ENCODE data around the gene SPTBN2. TPM values are rescaled to one million over a fixed set of nuclear protein-coding genes. Genes with fewer than 3 reads are reported as not detected.

SPTBN2 gene
- total RNA-seq, 2 experiments from 2014 or later = 1.4 to 1.7 TPM

DNA sequence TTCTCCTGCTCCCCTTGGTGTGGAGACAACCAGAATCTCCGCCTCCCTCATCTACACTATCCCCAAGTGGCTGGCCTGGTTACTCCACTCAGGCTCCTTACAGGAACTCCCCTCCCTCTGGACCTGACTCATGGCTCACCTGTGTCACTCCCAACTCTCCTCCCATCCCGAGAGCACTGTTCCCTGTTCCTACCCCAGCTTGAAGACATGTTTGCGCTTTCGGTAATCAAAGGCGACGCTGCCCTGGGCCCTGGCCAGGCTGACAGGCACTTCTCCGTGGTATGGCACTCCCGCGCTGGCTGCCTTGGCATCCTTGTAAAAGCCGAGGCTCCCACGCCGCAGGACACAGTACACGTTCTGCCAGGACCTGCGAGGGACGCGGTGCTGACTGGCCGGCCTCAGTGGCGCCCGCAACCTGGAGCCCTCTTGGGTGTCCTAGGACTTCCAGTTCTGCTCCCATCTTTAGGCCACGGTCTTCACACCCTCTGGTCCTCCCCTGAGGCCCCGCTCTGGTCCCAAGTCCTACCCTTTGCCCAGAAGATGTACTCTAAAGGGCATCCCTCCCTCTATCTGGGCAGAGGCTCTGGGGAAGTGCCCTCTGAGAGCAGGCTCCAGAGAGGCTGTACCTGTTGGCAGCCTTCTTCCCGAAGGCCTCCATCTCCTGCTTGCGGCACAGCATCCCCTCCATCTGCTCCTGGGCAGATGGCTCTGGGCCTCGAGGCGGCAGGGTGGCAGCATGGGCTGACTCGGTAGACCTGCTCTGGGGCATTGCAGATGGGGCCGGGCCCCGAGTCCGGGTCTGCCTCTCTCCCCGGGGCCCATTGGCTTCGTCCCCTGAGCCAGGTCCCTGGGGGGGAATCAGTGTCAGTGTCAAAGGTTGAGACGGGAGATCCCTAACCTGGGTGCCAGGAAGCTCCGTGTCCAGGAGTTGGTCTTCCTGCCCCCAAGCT lies 41.9 kb downstream of the SPTBN2 start:
- no peaks in the 10 kb centered on the region for H3K36me3 Mint-ChIP-seq
- H3K9me3 Mint-ChIP-seq = no peaks in the 10 kb centered on the region
- no peak overlapping the region for H3K4me3 Mint-ChIP-seq
- no peak for DNase-seq
- H3K4me1 Mint-ChIP-seq = no peaks in the 10 kb centered on the region
- no peak overlapping the region for H3K27ac Mint-ChIP-seq
- H3K27me3 Mint-ChIP-seq = no peaks in the 10 kb centered on the region

DNA sequence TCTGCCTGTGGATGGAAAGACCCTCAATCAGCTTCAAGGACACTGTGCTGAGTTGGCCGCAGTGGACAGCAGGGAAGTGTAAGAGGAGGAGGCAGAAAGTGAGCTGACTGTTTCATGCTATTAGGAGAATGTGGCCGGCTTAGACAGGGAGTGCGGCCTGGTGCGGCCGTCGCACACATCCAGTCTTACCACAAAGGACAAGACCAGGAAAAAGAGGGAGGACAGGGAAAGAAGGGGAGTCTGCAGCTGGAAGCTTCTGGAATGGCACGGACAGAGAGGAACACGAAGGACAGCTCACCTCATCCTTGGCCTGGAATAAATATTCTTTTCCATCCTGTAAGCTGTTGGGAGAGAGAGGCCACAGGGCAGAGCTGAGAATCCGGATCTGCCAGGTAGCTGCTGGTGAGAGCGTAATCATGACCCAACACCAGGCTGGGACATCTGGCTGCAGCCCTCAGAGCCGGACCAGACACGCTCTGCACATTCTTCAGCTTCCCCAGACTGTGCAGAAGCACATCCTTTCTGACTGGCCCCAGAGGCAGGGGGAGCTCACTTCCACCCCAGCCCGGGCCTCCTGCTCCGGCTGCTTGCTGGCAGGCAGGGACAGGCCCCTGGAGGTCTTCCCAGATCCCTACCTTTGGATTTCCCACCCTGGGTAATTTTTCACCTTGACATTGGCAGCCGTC lies 42.8 kb downstream of the SPTBN2 start:
- no peaks in the 10 kb centered on the region for H3K27me3 Mint-ChIP-seq
- no peak for DNase-seq
- H3K36me3 Mint-ChIP-seq = no peaks in the 10 kb centered on the region
- H3K9me3 Mint-ChIP-seq = no peaks in the 10 kb centered on the region
- H3K4me3 Mint-ChIP-seq = no peak overlapping the region
- no peaks in the 10 kb centered on the region for H3K4me1 Mint-ChIP-seq
- no peak overlapping the region for H3K27ac Mint-ChIP-seq

DNA sequence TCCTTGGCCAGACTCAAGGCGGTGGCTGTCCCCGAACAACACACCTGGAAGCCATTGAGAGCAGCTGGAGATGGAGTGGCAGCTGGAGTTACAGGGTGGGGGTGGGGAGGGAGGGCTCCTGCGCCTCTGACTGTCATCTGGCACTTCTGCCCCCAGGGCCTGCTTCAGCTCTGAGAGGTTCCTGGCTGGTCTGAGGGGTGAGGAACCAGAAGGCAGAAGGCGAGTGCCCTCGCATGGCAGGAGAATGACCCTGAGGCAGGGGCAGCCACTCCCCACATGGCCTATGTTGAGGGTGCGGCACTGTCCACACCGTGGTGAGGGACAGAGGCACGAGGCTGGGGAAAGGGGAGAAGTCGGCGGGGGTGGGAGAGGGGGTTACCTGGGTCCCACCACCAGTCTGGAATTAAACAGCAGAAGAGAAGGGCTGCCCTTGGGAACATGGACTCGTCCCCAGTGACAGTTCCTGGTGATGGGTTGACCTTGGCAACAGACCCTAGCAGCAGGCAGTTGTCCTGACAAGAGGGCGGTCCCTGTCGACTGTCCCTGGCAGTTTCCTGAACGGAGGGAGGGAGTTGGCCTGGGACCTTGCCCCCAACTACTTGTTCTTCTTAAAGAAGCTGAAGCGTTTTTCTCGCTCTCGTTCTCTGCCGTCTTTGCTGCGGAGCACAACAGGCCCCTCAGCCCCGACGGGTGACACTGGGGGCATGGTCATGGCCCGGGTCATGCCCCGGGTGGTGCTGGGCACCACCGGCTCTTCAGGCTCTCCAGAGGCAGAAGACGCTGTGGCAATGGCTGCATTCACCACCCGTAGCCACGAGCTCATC lies 43.5 kb downstream of the SPTBN2 start:
- Mint-ChIP-seq H3K4me3 (no peak overlapping the region), H3K27me3 (no peaks in the 10 kb centered on the region), H3K4me1 (no peaks in the 10 kb centered on the region), H3K36me3 (no peaks in the 10 kb centered on the region), H3K27ac (no peak overlapping the region), H3K9me3 (no peaks in the 10 kb centered on the region)
- no peak for DNase-seq

DNA sequence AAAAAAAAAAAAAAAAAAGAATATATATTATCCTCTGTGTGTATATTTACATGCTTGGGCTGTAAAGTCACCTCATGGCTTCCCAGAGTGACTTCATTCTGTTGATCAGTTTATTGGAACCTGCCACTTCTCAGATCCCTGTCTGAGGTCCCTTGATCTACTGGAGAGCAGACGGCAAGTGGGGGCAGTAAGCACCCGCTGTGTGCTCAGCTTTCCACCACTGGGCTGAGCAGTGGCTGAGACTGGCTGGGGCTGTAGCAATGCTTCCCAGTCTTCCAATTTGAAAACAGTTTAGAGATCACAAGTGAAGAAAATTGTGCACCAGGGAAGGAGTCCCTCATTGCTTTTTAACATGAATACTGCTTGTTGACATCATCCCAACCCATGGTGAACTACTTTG lies 44.4 kb downstream of the SPTBN2 start:
- no peaks in the 10 kb centered on the region for H3K4me1 Mint-ChIP-seq
- no peak for DNase-seq
- no peaks in the 10 kb centered on the region for H3K27me3 Mint-ChIP-seq
- no peak overlapping the region for H3K4me3 Mint-ChIP-seq
- no peaks in the 10 kb centered on the region for H3K9me3 Mint-ChIP-seq
- no peak overlapping the region for H3K27ac Mint-ChIP-seq
- H3K36me3 Mint-ChIP-seq = no peaks in the 10 kb centered on the region

DNA sequence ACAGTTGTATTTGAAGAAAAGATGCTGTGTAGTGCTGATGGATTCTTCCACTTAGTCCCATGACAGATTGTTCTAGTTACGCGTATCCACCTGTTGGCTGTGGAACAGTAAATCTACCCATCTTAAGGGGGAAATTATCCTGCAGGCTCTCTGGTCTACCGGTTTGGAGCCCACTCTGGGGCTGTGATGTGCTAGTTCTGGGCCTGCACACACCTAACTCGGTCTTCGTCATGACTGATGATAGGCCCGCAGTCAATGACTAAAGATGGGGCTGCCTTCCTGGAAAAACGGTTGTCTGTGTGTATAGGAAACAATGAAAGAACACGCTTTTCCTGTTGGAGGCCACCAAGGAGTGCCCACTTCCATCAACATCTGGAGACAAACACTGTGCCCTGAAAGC lies 45.1 kb downstream of the SPTBN2 start:
- no peaks in the 10 kb centered on the region for H3K4me1 Mint-ChIP-seq
- no peak overlapping the region for H3K4me3 Mint-ChIP-seq
- DNase-seq = no peak
- no peaks in the 10 kb centered on the region for H3K36me3 Mint-ChIP-seq
- H3K9me3 Mint-ChIP-seq = no peaks in the 10 kb centered on the region
- H3K27me3 Mint-ChIP-seq = no peaks in the 10 kb centered on the region
- H3K27ac Mint-ChIP-seq = no peak overlapping the region

DNA sequence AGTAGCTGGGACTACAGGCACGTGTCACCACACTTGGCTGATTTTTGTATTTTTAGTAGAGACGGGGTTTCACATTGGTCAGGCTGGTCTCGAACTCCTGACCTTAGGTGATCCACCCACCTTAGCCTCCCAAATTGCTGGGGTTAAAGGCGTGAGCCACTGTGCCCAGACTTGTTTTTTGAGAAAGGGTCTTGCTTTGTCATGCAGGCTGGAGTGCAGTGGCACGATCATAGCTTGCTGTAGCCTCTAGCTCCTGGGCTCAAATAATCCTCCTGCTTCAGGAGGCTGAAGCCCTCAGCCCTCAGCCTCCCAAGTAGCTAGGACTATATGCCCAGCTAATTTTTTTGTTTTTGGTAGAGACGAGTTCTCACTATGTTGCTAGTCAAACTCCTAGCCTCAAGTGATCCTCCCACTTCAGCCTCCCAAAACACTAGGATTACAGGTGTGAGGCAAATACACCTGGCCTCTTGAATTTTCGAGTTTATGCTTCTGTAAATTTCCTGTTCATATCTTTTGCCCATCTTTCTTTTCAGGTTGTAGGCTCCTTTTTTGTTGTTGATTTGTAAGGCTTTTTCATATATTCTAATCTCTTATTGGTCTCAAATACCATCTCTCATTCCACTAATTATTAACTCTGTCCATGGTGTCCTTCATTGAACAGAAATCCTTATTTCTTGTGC lies 47.9 kb downstream of the SPTBN2 start:
- Mint-ChIP-seq H3K36me3 (peaks cover 12% of the 10 kb centered on the region), H3K9me3 (no peaks in the 10 kb centered on the region), H3K4me1 (peaks cover 15% of the 10 kb centered on the region), H3K27ac (no peak overlapping the region), H3K27me3 (no peaks in the 10 kb centered on the region), H3K4me3 (no peak overlapping the region)
- DNase-seq = no peak

DNA sequence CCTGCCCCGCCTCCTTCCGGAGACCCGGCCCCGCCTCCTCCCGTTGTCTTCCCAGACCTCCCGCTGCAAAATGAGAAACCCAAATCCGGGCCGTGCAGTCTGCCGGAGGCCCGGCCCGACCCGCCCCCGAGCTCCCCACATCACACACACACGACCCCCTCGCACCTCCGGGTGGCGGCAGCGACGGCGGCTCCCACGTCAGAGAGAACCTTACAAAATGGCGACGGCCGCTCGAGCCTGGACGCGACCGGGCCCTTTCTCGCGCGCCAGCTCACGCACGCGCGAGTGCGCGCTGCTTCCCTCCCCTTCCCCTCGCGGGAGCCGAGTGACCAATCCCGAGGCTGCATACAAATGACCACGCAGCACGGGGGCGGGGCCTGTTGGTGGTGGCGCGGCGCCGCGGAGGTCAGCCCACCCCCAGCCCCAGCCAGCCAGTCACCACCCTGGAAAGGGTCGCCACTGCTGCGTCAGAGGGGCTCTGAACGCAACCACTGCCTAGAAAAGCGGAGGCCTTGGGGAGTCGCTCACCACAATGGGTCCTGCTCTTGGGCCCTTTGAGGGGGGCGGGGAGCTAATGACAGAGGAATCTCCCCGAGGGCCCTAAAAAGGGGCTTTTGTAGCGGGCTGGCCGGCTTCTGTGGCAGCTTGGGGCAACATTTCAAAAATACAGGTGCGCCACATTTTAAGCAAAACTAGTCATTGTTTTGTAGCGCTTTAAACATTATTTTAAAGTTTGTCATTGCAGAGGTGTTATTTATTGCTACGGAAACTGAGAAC lies 51.2 kb downstream of the SPTBN2 start, which contains the start of gene RBM4B:
Gene RBM4B (minus strand): TSS at position 289 of the 777 bp plus-strand sequence. CDS start 808 bp downstream, outside the sequence.
- Mint-ChIP-seq H3K36me3 (peaks cover 18% of the 10 kb centered on the region), H3K27me3 (no peaks in the 10 kb centered on the region), H3K9me3 (no peaks in the 10 kb centered on the region), H3K4me3 (peak within 1 kb of the TSS; percentile 93), H3K27ac (peak within 1 kb of the TSS; percentile 97), H3K4me1 (peaks cover 35% of the 10 kb centered on the region)
- DNase-seq = peak; percentile 96

DNA sequence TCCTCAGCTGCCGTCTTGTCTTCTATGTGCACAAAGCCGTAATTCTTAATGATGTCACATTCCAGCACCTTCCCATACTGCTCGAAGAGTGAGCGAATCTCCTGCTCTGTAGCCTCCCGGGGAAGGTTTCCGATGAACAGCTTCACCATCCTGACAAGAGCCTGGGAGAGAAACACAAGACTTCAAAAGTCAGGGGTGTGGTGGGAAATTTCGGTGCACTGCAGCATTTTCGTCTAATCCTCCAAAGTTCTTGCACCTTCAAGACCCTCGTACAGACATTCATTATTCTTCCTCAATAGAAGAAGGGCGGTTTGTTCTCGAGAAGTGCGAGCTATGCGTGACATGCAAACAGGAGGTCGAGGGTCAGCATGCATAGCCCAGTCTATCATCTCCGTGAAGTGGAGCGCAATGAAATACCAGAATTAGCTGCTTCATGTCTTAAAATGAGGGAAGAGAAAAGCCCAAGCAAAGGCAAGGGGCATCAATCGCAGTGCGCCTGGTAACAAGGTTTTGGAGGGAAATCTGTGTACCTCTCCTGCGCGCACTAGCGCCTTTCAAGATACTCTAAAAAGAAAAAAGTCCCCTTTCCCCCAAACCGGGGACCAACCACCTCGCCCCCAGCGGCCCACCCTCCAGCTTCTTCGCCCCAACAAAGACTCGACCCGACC lies 52.0 kb downstream of the SPTBN2 start:
- H3K9me3 Mint-ChIP-seq = no peaks in the 10 kb centered on the region
- H3K4me1 Mint-ChIP-seq = peaks cover 36% of the 10 kb centered on the region
- DNase-seq = no peak
- H3K27me3 Mint-ChIP-seq = no peaks in the 10 kb centered on the region
- H3K27ac Mint-ChIP-seq = peak overlapping the region; percentile 97
- H3K4me3 Mint-ChIP-seq = peak overlapping the region; percentile 93
- H3K36me3 Mint-ChIP-seq = peaks cover 18% of the 10 kb centered on the region

DNA sequence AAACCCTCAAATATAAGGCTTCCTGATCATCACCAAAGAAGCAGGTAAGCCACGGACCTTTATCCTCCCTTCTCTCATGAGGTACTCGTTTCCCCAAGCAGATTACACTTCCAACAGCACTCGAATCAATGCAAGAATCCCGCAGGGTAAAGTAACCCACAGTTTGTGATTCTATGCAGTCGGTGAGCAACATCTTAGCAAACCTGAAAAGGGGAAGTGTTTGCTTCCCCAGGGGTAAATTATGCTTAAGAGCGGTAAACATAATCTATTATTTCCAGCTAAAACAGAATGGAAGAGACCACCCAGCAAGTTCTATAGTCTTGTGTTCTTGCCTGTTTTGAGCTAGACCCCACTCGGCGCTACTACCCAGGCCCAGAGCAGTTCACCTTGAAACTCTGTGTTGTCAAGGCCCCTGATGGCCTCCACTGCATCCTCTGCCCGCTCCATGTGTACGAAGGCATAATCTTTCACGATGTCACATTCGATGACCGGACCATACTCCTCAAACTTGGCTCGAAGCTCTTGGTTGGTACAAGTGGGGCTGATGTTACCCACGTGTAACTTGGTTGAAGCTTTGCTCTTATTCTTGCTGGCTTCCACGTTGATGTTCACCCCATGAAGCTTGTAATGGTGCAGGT lies 52.6 kb downstream of the SPTBN2 start:
- Mint-ChIP-seq H3K4me3 (peak overlapping the region; percentile 93), H3K27ac (peak overlapping the region; percentile 97), H3K9me3 (no peaks in the 10 kb centered on the region), H3K4me1 (peaks cover 36% of the 10 kb centered on the region), H3K36me3 (peaks cover 18% of the 10 kb centered on the region), H3K27me3 (no peaks in the 10 kb centered on the region)
- no peak for DNase-seq

DNA sequence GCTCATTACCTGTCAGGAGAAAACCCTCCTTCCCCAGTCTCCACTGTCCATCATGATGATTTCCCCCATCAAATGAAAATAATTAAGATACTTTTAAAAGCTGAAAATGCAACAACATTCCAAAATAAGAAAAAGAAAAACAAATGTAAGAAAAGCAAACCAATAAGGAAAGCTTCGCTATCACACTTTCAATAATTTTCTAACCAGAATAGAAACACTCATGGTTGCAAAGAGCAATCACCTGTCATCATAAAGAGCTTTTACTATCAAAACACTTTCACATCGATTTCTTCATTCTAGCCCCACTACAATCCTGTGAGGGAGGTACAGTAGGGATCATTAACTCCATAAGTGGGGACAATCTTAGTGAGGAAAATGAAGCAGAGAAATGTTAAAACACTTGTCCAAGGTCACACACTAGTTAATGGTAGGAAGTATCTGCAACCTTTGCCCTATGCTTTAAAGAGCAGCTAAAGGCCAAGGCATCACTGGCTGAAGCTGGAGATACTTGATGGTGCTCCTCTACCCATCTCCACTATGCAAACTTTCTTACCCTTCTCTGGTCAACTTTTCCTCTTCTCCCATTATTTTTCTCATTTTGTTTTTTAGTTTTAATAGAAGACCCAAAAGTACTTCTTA lies 53.9 kb downstream of the SPTBN2 start:
- Mint-ChIP-seq H3K9me3 (no peaks in the 10 kb centered on the region), H3K4me3 (peak overlapping the region; percentile 26), H3K4me1 (peaks cover 43% of the 10 kb centered on the region), H3K27me3 (no peaks in the 10 kb centered on the region), H3K36me3 (peaks cover 21% of the 10 kb centered on the region), H3K27ac (no peak overlapping the region)
- no peak for DNase-seq

DNA sequence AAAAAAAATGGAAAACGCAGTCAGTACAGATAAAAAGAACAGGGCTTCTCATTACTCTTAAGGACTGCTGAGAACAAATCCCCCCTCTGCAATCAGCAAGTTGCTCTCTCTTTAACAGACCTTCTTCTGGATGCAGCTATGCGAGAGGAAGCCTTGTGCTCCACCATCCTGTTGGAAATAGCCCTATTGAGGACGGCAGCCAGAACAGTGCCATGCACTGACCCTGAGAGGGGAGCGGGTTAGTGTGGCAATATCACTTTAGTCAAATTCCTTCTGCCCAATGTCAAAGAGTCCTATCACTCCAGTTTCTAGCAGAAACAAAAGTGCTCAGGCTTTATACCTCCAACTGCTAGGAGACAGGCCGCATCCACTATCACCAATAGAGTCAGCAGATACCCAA lies 58.2 kb downstream of the SPTBN2 start:
- H3K27ac Mint-ChIP-seq = peak overlapping the region; percentile 62
- H3K36me3 Mint-ChIP-seq = peaks cover 15% of the 10 kb centered on the region
- H3K4me3 Mint-ChIP-seq = no peak overlapping the region
- H3K4me1 Mint-ChIP-seq = peaks cover 36% of the 10 kb centered on the region
- no peak for DNase-seq
- no peaks in the 10 kb centered on the region for H3K9me3 Mint-ChIP-seq
- H3K27me3 Mint-ChIP-seq = no peaks in the 10 kb centered on the region

DNA sequence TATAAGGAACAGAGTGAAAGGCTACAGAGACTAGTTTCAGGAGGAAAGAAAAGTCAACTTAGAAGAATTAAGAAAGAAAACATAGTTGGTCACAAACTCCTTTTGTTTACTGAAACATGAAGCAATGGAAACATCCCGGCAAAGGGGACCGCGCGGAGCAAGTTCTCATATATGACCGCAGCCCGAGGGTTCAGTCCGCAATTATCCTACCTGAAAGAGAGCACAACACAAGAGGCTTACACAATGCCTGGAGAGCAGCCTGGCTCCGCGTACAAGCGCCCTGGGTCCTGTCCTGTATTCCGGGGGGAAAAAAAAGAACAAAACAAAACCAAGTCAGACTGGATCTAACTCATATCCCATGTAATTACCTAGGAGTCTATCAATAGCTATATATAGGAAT lies 63.6 kb downstream of the SPTBN2 start:
- Mint-ChIP-seq H3K4me1 (peaks cover 19% of the 10 kb centered on the region), H3K4me3 (no peak overlapping the region), H3K27ac (peak overlapping the region; percentile 2), H3K9me3 (no peaks in the 10 kb centered on the region), H3K27me3 (no peaks in the 10 kb centered on the region), H3K36me3 (peaks cover 15% of the 10 kb centered on the region)
- DNase-seq = no peak
